Measurements from ENCODE around the gene FAAP20.

FAAP20 gene

DNA sequence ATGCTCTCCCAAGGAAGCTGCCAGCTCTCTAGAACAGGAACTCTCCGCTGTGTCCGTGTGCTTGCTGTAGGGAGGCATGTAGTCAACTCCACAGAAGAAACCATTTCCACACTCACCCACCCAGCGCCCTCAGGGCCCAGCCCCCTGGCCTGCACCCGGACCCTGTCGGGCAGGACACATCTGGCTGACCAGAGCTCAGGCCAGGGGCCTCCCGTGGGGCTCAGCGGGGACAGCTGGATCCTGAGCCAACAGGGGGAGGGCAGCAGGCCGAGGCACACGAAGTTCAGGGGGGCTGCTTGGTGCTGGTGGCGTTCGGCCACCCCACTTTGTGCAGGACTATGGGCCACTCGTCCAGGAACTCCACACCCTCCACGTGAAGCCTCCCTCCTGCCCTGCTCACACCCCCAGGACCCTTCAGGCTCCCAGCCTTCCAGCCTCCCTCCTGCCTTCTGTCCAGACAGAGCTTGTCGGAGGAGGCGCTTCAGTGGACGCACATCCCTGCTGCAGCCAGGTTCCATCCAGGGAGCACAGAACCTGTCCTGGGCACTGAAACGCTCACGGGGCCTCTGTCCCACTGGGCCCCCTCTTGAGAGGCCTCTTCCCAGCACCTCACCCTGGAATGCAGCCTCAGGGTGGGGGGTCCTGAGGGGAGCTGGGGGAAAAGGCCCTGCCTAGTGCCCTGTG is 15.0 kb upstream of the FAAP20 start:
- no peak for DNase-seq

- no peak for DNase-seq
Measured at GRCh38 chr1:2208309-2209239, 14.0 kb upstream of the FAAP20 start.

- DNase-seq, result no peak
Measured at GRCh38 chr1:2206813-2207487, 12.4 kb upstream of the FAAP20 start.

DNA sequence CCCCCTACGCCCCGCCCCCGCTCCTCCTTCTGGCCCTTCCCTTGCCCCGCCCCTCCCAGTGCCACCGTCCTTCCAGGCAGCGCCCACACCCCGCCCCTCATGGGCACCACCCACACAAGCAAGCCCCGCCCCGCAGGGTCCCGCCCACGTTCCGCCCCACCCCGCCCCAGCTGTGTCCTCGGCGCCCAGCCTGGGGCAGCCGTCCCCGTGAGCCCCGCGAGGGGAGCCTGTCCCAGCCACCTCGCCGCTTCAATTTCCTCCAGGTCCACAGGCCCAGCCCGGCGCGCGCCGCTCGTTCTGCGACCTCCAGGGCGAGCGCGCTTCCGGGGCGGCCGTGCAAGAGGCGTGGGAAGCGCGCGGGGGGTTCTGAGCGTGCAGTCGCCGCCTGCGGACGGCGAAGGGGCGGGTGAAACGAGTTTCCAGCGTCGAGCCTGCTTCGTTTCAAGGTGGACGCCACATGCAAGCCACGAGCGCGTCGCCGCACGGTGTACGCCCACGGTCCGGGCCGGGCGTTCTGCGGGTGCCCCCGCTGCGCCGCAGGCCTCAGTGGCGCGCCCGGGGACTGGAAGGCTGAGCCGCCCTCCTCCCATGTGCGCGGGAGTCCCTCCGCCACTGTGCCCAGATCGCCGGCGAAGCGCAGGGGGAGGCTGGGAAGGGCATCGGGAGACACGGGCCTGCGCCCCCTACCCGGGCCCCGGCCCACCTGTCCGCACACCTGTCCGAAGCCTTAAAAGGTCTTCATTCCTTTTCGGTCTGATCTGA is 10.8 kb upstream of the FAAP20 start:
- DNase-seq, result peak; percentile 95

GRCh38 chr1:2204415-2205190 is 10.0 kb upstream of the FAAP20 start:
- DNase-seq, result no peak

DNA sequence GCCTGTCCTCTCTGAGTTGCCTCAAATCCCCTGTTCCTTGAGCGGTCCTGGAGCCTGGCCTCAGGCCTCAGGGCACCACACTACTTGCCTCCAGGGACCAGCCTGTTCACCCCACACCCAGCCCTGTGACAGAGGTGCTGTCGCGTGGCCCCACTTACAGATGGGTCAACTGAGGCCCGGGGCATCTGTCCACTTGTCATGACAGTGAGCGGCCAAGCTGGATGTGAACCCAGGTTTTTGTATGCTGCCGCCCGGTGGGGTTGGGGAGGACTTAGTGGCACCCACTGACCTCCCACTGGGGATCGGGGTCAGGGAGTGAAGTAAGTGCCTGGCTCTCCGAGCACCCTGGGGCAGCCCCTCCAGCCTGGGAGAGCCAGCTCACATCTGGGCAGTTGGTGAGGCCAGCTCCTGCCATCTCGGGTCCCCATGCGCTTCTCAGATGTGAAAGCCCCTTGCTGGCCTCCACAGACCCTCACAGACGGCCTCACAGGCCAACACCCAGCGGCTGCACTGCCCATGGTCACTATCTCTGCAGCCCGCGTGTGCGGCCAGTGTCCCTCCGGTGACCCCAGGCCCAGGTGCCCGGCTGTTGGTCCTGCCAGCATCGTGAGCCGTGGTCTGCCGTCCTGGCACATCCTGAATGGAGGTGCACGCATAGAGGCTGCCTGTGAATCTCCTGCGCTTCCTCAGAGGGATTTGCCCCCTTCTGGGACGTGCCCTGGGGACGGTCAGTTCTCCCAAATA is 9.3 kb upstream of the FAAP20 start:
- DNase-seq, result no peak

- no peak for DNase-seq
Measured at GRCh38 chr1:2202843-2203601, 8.4 kb upstream of the FAAP20 start.

- DNase-seq, result no peak
Measured at GRCh38 chr1:2202008-2202575, 7.5 kb upstream of the FAAP20 start.

- no peak for DNase-seq
Measured at GRCh38 chr1:2201062-2201461, 6.5 kb upstream of the FAAP20 start.

GRCh38 chr1:2200308-2200943 is 5.9 kb upstream of the FAAP20 start:
- no peak for DNase-seq

DNA sequence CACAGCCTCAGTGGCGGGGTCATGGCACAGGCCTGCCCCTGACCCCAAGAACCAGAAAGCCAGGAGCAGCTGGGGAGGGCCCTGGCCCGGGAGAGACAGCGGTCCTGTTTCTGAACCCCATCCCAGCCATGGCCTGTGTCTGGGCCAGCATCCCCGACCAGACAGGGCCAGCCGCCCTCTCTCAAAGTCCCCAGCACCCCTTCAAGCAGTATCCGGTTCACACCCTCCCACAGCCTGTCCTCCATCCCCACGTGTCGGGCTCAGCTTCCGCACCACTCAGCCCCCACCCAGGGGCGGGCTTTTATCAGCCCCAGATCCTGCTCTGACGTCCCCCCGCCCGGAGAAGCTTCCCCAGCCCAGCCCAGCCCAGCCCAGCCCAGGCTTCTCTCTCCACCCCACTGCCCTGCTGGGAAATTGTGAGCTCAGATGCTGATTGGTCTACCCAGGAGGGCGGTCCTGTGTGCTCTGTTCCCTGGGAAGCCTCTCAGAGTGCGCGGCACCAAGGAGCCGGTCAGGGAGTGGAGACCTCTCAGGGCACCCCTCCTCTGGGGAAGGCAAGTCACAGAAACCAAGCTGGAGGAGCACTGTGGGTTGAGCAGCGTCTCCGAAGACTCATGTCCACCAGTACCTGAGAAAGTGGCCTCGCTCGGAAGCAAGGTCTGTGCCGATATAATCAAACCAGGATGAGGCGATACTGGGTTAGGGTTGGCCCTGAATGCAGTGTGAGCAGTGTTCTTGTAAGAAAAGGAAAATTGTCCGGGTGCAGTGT is 4.7 kb upstream of the FAAP20 start:
- peak; percentile 71 for DNase-seq

DNA sequence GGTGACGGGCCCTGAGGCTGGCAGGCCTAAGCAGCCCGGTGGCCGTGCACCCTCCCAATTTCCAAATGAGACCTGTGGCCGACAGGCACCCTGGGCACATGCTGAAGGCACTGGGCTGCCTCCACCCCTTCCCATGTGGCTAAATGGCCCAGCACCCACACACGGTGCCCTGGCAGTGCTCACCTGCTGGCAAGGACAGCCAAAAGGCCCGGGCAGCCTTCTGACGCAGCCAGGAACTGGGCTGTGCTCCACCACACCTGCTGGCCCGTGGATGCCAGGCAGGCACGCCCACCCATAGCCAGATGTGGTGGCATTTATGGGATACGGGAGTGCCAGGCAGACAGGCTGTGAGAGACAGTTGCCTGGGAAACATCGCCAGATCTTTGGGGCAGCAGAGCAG is 4.0 kb upstream of the FAAP20 start:
- DNase-seq, result no peak

DNA sequence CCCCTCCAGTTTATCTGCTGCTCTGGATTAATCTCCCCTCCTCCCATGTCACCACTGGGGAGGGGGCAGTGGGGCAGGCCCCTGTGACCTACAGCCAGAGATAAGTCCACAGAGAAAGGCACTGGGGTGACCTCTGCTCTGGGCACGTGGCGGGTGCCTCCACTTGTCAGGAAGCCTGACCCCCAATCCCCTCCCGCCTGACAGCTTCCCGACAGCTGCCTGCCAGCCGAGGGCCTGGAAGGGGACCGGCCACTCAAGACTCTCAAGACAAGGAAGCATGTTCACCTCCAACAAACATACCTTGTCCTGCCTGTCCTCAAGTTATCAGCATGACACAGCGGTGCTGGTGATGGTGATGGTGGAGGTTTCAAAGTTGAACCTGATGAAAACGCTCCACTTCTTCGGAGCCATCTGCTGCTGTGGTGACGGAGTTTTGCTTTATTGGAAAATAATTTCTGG is 3.2 kb upstream of the FAAP20 start:
- no peak for DNase-seq

- DNase-seq, result no peak
Measured at GRCh38 chr1:2196901-2197638, 2.5 kb upstream of the FAAP20 start.

- no peak for DNase-seq
Measured at GRCh38 chr1:2195785-2196184, 1.2 kb upstream of the FAAP20 start.

- DNase-seq, result peak; percentile 93
Measured at GRCh38 chr1:2194898-2195673, 514 bp upstream of the FAAP20 start.

Data from activated T-cell treated with anti-CD3 and anti-CD28 coated beads, Interleukin-2, amount 50 U/mL, for 1 hour (primary cell).